HFFc6 (cell line): ENCODE results near the gene KDM2A. TPM values are rescaled to one million over a fixed set of nuclear protein-coding genes. Genes with fewer than 3 reads are reported as not detected.

Experiments used
- DNase-seq: peaks from one replicate; pipeline ENCODE4 v3.0.0-alpha.2; 2018
- H3K27ac Mint-ChIP-seq: 2 replicates; pipeline ENCODE4 v1.8.0; 2020; ENCODE audit warnings: mild to moderate bottlenecking, mixed read lengths
- H3K27me3 Mint-ChIP-seq: 2 replicates; pipeline ENCODE4 v1.8.0; 2021; ENCODE audit warnings: mild to moderate bottlenecking, moderate library complexity, mixed read lengths; ENCODE audit not compliant: insufficient read depth
- H3K36me3 Mint-ChIP-seq: 2 replicates; pipeline ENCODE4 v1.8.0; 2021; ENCODE audit warnings: low read depth, mixed read lengths
- H3K4me1 Mint-ChIP-seq: 2 replicates; pipeline ENCODE4 v1.8.0; 2020; ENCODE audit warnings: low read depth, mixed read lengths
- H3K4me3 Mint-ChIP-seq: 2 replicates; pipeline ENCODE4 v1.8.0; 2020; ENCODE audit warnings: mild to moderate bottlenecking, moderate library complexity, mixed read lengths
- H3K9me3 Mint-ChIP-seq: 2 replicates; pipeline ENCODE4 v1.8.0; 2020; ENCODE audit warnings: mild to moderate bottlenecking, mixed read lengths
- CTCF ChIP-seq: fragments of 200-600 bp; sonication (generic); IDR thresholded peaks from 2 replicates; pipeline ENCODE4 v1.5.0; 2021; ENCODE audit warnings: antibody characterized with exemption, mild to moderate bottlenecking
- total RNA-seq, 6 experiments: library from RNA; stranded (reverse); fragmentation: NEBNext Ultra II Directional; extraction: Animal tissue kit (Norgen Biotek cat#: 25700); gene quantifications; 2 replicates in 1 of 6; 3 replicates in 5 of 6; pipeline ENCODE4 v1.2.3, GENCODE V29; 2021

KDM2A gene
- total RNA-seq, 6 experiments from 2014 or later: 46.1 to 55.0 (median 49.7) TPM

GRCh38 chr11:67298786-67299185 lies 179.7 kb downstream of the KDM2A start:
- no peak for DNase-seq
- H3K36me3 Mint-ChIP-seq: peaks cover 36% of the 10 kb centered on the region
- no peak overlapping the region for H3K4me3 Mint-ChIP-seq
- TF ChIP-seq CTCF: no peak
- peaks cover 22% of the 10 kb centered on the region for H3K9me3 Mint-ChIP-seq
- peaks cover 3% of the 10 kb centered on the region for H3K4me1 Mint-ChIP-seq
- H3K27ac Mint-ChIP-seq: no peak overlapping the region
- no peaks in the 10 kb centered on the region for H3K27me3 Mint-ChIP-seq

- Mint-ChIP-seq H3K27me3 (no peaks in the 10 kb centered on the region), H3K36me3 (peaks cover 31% of the 10 kb centered on the region), H3K4me3 (no peak overlapping the region), H3K9me3 (peaks cover 22% of the 10 kb centered on the region), H3K27ac (no peak overlapping the region), H3K4me1 (peaks cover 2% of the 10 kb centered on the region; the same call in 1 of the 2 replicates)
- no peak for DNase-seq
- TF ChIP-seq CTCF: no peak
Observed at GRCh38 chr11:67299471-67300191, 180.6 kb downstream of the KDM2A start.

GRCh38 chr11:67300256-67300755 lies 181.2 kb downstream of the KDM2A start:
- H3K4me3 Mint-ChIP-seq: no peak overlapping the region
- no peak for DNase-seq
- H3K27ac Mint-ChIP-seq: no peak overlapping the region
- H3K4me1 Mint-ChIP-seq: peaks cover 5% of the 10 kb centered on the region; the same call in 1 of the 2 replicates
- H3K36me3 Mint-ChIP-seq: peaks cover 24% of the 10 kb centered on the region
- H3K27me3 Mint-ChIP-seq: no peaks in the 10 kb centered on the region
- peaks cover 17% of the 10 kb centered on the region for H3K9me3 Mint-ChIP-seq
- no peak for TF ChIP-seq CTCF

GRCh38 chr11:67300756-67301312 lies 181.8 kb downstream of the KDM2A start:
- DNase-seq: no peak
- H3K27me3 Mint-ChIP-seq: no peaks in the 10 kb centered on the region
- no peak overlapping the region for H3K4me3 Mint-ChIP-seq
- TF ChIP-seq CTCF: no peak
- H3K36me3 Mint-ChIP-seq: peaks cover 19% of the 10 kb centered on the region
- peaks cover 13% of the 10 kb centered on the region for H3K9me3 Mint-ChIP-seq
- no peak overlapping the region for H3K27ac Mint-ChIP-seq
- peaks cover 5% of the 10 kb centered on the region; the same call in 1 of the 2 replicates for H3K4me1 Mint-ChIP-seq

- H3K36me3 Mint-ChIP-seq: peaks cover 13% of the 10 kb centered on the region
- no peak overlapping the region for H3K4me3 Mint-ChIP-seq
- peaks cover 7% of the 10 kb centered on the region for H3K9me3 Mint-ChIP-seq
- H3K4me1 Mint-ChIP-seq: peaks cover 5% of the 10 kb centered on the region; the same call in 1 of the 2 replicates
- H3K27me3 Mint-ChIP-seq: no peaks in the 10 kb centered on the region
- H3K27ac Mint-ChIP-seq: no peak overlapping the region
- no peak for DNase-seq
- TF ChIP-seq CTCF: no peak
Observed at GRCh38 chr11:67301313-67301921, 182.4 kb downstream of the KDM2A start.
